ENCODE results near the gene PUM1.

Gene PUM1

GRCh38 chr1:30929944-30930525 lies 135.5 kb downstream of the PUM1 start:
- no peaks in the 10 kb centered on the region for H3K4me1 ChIP-seq (ENCODE audit: control insufficient read depth, insufficient read depth, low read length)

DNA sequence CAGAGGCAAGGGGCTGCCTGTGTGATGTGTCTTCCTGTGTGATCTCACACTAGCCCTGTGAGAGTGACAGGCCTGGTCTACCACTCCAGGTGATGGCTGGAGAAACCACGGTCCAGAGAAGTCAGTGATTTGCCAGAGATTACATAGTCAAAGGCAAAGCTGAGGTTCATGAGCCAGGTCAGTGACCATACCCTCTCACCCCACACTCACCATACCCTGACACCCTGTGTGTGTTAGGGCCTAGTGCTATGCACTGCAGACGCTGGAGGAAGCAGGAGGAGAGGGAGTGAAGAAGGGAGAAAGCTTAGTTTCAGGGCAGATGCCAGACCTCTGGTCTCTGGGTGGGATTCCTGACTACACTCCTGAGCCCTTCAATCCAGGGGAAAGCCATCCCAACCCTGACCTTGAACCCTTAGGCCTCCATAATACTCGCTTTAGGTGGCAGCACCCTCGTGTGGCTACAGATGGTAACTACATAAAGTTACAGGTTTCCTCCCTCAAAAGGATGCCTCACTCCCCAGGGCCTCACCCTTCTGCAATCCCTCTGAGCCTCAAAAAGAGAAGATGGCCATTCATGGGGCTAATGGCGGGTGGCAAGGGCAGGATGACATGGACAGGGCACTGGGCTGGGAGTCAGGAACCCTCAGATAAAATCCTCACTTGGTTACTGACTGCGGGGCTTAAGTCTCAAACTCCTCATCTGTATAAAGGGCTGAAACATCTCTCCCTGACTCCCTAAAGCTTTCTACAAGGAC lies 136.2 kb downstream of the PUM1 start:
- H3K4me1 ChIP-seq (ENCODE audit: control insufficient read depth, insufficient read depth, low read length) = no peaks in the 10 kb centered on the region
- H3K9me3 ChIP-seq (ENCODE audit: control insufficient read depth, insufficient read depth, low read length) = no peaks in the 10 kb centered on the region
- no peak overlapping the region for H3K9ac ChIP-seq (ENCODE audit: low read depth, low read length)
- H3K4me3 ChIP-seq (ENCODE audit: low read depth, low read length) = no peak overlapping the region
- H3K27me3 ChIP-seq (ENCODE audit: control insufficient read depth, insufficient read depth, low read length) = no peaks in the 10 kb centered on the region
- peaks cover 10% of the 10 kb centered on the region for H3K36me3 ChIP-seq (ENCODE audit: control insufficient read depth, insufficient read depth, low read length)

More at GRCh38 chr1:30929944-30930525, 135.5 kb downstream of the PUM1 start:
- Histone ChIP-seq H3K9ac (ENCODE audit: low read depth, low read length) (no peak overlapping the region), H3K36me3 (ENCODE audit: control insufficient read depth, insufficient read depth, low read length) (peaks cover 15% of the 10 kb centered on the region), H3K4me3 (ENCODE audit: low read depth, low read length) (no peak overlapping the region), H3K27me3 (ENCODE audit: control insufficient read depth, insufficient read depth, low read length) (no peaks in the 10 kb centered on the region), H3K9me3 (ENCODE audit: control insufficient read depth, insufficient read depth, low read length) (no peaks in the 10 kb centered on the region)

DNA sequence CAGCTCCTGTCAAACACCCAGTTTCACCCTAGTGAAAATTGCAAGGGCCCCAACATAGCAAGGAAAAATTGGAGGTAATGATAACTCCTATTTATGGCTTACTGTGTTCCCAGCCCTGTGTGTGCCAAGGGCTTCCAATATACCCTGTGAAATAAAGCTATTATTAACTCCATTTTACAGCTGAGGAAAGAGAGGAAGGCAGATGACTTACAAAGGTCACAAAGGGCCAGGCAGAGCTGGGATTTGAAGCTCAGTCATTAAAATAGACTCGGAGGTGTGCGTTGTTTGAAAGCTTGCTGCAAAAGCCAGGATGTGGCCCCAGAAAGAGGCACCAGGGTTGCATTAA lies 136.8 kb downstream of the PUM1 start:
- H3K4me3 ChIP-seq (ENCODE audit: low read depth, low read length) = no peak overlapping the region
- H3K4me1 ChIP-seq (ENCODE audit: control insufficient read depth, insufficient read depth, low read length) = no peaks in the 10 kb centered on the region
- no peak overlapping the region for H3K9ac ChIP-seq (ENCODE audit: low read depth, low read length)

DNA sequence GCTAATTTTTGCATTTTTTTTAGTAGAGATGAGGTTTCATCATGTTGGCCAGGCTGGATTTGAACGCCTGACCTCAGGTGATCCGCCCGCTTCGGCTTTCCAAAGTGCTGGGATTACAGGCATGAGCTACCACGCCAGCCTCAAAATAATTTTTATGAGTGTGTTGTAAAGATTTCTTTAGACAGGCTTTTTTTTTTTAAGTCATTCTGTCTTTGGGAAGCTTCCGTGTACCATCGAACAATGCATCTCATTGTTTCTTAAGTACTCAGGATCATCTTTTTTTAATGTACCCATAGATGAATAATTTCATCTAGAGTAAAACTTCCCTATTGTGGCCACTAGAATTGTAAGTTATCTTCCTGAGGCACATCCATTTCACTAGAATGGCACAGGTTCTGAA lies 137.3 kb downstream of the PUM1 start:
- peaks cover 3% of the 10 kb centered on the region for H3K36me3 ChIP-seq (ENCODE audit: control insufficient read depth, insufficient read depth, low read length)
- no peak overlapping the region for H3K9ac ChIP-seq (ENCODE audit: low read depth, low read length)
- no peaks in the 10 kb centered on the region for H3K4me1 ChIP-seq (ENCODE audit: control insufficient read depth, insufficient read depth, low read length)
- H3K4me3 ChIP-seq (ENCODE audit: low read depth, low read length) = no peak overlapping the region
- H3K9me3 ChIP-seq (ENCODE audit: control insufficient read depth, insufficient read depth, low read length) = no peaks in the 10 kb centered on the region
- no peaks in the 10 kb centered on the region for H3K27me3 ChIP-seq (ENCODE audit: control insufficient read depth, insufficient read depth, low read length)

More for the DNA sequence above, 136.8 kb downstream of the PUM1 start:
- no peaks in the 10 kb centered on the region for H3K27me3 ChIP-seq (ENCODE audit: control insufficient read depth, insufficient read depth, low read length)
- H3K36me3 ChIP-seq (ENCODE audit: control insufficient read depth, insufficient read depth, low read length) = peaks cover 5% of the 10 kb centered on the region
- H3K9me3 ChIP-seq (ENCODE audit: control insufficient read depth, insufficient read depth, low read length) = no peaks in the 10 kb centered on the region

GRCh38 chr1:30927448-30927847 lies 138.1 kb downstream of the PUM1 start:
- Histone ChIP-seq H3K27me3 (ENCODE audit: control insufficient read depth, insufficient read depth, low read length) (no peaks in the 10 kb centered on the region), H3K36me3 (ENCODE audit: control insufficient read depth, insufficient read depth, low read length) (no peaks in the 10 kb centered on the region), H3K4me1 (ENCODE audit: control insufficient read depth, insufficient read depth, low read length) (no peaks in the 10 kb centered on the region), H3K4me3 (ENCODE audit: low read depth, low read length) (no peak overlapping the region), H3K9me3 (ENCODE audit: control insufficient read depth, insufficient read depth, low read length) (no peaks in the 10 kb centered on the region), H3K9ac (ENCODE audit: low read depth, low read length) (no peak overlapping the region)

DNA sequence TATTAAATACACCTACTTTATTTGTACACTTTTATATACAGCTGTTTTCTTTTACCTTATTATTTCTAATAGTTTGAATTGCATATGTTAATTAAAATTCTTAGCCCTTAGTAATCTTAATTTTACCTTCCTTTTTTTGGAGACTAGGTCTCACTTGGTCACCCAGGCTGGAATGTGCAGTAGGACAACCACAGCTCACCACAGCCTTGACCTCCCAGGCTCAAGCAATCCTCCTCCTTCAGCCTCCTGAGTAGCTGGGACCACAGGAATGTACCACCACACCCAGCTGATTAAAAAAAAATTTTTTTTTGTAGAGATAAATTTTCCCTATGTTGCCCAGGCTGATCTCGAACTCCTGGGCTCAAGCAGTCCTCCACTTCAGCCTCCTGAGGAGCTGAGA lies 141.9 kb downstream of the PUM1 start:
- Histone ChIP-seq H3K36me3 (ENCODE audit: control insufficient read depth, insufficient read depth, low read length) (no peaks in the 10 kb centered on the region), H3K27me3 (ENCODE audit: control insufficient read depth, insufficient read depth, low read length) (no peaks in the 10 kb centered on the region), H3K4me3 (ENCODE audit: low read depth, low read length) (no peak overlapping the region)

DNA sequence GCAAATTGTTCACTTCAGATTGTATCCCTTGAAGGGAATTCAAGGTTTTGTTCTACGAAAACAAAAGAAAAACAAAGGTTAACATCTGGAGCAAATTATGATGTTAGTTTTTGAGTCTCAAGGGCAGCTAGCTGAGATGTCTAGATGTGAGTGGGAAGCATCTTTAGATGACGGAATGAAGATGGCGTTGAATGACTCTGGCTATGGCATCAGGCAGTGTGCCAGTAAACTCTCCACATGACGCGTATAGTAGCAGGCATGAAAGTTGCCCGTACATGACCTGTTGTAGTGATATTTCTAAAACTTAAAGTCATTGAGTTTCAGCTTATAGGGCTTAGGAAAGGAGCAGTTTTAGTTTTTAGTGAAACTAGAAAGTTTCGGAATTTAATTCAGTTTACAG lies 144.7 kb downstream of the PUM1 start:
- Histone ChIP-seq H3K4me1 (ENCODE audit: control insufficient read depth, insufficient read depth, low read length) (no peaks in the 10 kb centered on the region), H3K36me3 (ENCODE audit: control insufficient read depth, insufficient read depth, low read length) (no peaks in the 10 kb centered on the region)

More for the DNA sequence above, 141.9 kb downstream of the PUM1 start:
- Histone ChIP-seq H3K4me1 (ENCODE audit: control insufficient read depth, insufficient read depth, low read length) (no peaks in the 10 kb centered on the region), H3K9me3 (ENCODE audit: control insufficient read depth, insufficient read depth, low read length) (no peaks in the 10 kb centered on the region), H3K9ac (ENCODE audit: low read depth, low read length) (no peak overlapping the region)

DNA sequence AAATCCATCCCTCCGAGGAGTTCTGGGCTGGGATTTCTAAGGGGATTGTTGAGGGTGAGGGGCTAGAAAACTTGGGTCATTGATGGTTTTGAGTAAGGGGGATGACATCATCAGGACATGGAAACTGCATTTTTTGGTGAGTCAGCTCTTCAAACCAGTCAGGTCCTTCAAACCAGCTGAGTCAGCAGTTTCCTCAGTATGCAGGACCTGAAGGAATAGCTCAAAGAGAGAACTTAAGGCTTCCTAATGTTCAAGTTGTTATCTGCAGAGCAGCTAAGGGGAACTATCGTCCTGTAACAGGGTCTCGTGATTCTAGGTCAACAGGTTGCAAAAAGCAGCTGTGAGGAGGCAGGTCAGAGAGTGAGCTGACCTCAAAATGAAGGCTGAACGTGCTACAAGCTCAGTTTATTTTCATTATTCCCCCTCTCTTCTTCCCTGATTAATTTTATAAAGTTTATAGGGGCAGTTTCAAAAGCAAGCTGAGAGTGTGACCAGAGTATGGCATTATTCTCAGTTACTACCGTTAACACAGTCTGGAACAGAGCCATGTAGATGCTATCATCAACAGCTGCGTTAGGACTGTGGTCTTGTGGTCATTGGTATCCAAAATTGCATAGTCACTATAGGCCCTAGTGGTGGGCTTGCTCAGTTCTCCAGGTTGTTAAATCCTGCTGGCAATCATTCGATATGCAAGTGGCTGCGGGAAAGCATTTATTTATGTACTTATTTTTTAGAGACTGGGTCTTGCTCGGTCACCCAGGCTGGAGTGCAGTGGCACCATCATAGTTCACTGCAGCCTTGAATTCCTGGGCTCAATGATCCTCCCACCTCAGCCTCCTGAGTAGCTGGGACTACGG lies 146.3 kb downstream of the PUM1 start:
- Histone ChIP-seq H3K4me3 (ENCODE audit: low read depth, low read length) (no peak overlapping the region), H3K9me3 (ENCODE audit: control insufficient read depth, insufficient read depth, low read length) (no peaks in the 10 kb centered on the region), H3K27me3 (ENCODE audit: control insufficient read depth, insufficient read depth, low read length) (no peaks in the 10 kb centered on the region), H3K4me1 (ENCODE audit: control insufficient read depth, insufficient read depth, low read length) (no peaks in the 10 kb centered on the region), H3K9ac (ENCODE audit: low read depth, low read length) (no peak overlapping the region), H3K36me3 (ENCODE audit: control insufficient read depth, insufficient read depth, low read length) (no peaks in the 10 kb centered on the region)

More for the DNA sequence above, 144.7 kb downstream of the PUM1 start:
- no peak overlapping the region for H3K4me3 ChIP-seq (ENCODE audit: low read depth, low read length)
- no peaks in the 10 kb centered on the region for H3K9me3 ChIP-seq (ENCODE audit: control insufficient read depth, insufficient read depth, low read length)
- H3K27me3 ChIP-seq (ENCODE audit: control insufficient read depth, insufficient read depth, low read length) = no peaks in the 10 kb centered on the region
- no peak overlapping the region for H3K9ac ChIP-seq (ENCODE audit: low read depth, low read length)

DNA sequence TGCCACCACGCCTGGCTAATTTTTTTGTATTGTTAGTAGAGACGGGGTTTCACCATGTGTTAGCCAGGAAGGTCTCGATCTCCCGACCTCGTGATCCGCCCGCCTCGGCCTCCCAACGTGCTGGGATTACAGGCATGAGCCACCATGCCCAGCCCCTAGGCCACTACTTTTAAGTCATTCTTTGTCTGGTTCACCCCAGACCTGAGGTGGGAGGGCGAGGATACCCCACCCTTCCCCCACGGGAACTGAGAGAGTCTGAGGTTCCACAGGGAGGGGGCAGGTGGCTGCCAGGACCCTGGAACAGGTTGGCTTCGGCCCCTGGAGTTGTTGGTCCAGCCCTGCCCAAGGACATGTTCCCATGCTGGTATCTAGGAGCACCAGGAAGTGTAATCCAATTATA lies 149.2 kb downstream of the PUM1 start:
- Histone ChIP-seq H3K9ac (ENCODE audit: low read depth, low read length) (no peak overlapping the region), H3K27me3 (ENCODE audit: control insufficient read depth, insufficient read depth, low read length) (no peaks in the 10 kb centered on the region), H3K4me3 (ENCODE audit: low read depth, low read length) (no peak overlapping the region), H3K36me3 (ENCODE audit: control insufficient read depth, insufficient read depth, low read length) (no peaks in the 10 kb centered on the region), H3K9me3 (ENCODE audit: control insufficient read depth, insufficient read depth, low read length) (no peaks in the 10 kb centered on the region), H3K4me1 (ENCODE audit: control insufficient read depth, insufficient read depth, low read length) (no peaks in the 10 kb centered on the region)

GRCh38 chr1:30915491-30916230 lies 149.9 kb downstream of the PUM1 start:
- Histone ChIP-seq H3K9ac (ENCODE audit: low read depth, low read length) (no peak overlapping the region), H3K4me1 (ENCODE audit: control insufficient read depth, insufficient read depth, low read length) (peaks cover 4% of the 10 kb centered on the region), H3K27me3 (ENCODE audit: control insufficient read depth, insufficient read depth, low read length) (no peaks in the 10 kb centered on the region), H3K4me3 (ENCODE audit: low read depth, low read length) (no peak overlapping the region), H3K36me3 (ENCODE audit: control insufficient read depth, insufficient read depth, low read length) (no peaks in the 10 kb centered on the region), H3K9me3 (ENCODE audit: control insufficient read depth, insufficient read depth, low read length) (no peaks in the 10 kb centered on the region)

- H3K36me3 ChIP-seq (ENCODE audit: control insufficient read depth, insufficient read depth, low read length) = no peaks in the 10 kb centered on the region
- H3K9me3 ChIP-seq (ENCODE audit: control insufficient read depth, insufficient read depth, low read length) = no peaks in the 10 kb centered on the region
- H3K27me3 ChIP-seq (ENCODE audit: control insufficient read depth, insufficient read depth, low read length) = no peaks in the 10 kb centered on the region
- no peak overlapping the region for H3K9ac ChIP-seq (ENCODE audit: low read depth, low read length)
- peaks cover 7% of the 10 kb centered on the region for H3K4me1 ChIP-seq (ENCODE audit: control insufficient read depth, insufficient read depth, low read length)
- no peak overlapping the region for H3K4me3 ChIP-seq (ENCODE audit: low read depth, low read length)
Observed at GRCh38 chr1:30914931-30915330, 150.6 kb downstream of the PUM1 start.
